ENCODE measurements around the gene ETDC.

GRCh38 chrX:135347381-135348016 lies 38.2 kb downstream of the ETDC start:
- TF ChIP-seq TAF1 (IDR thresholded peaks at IDR 0.05; ENCODE audit: low read depth, low read length) (no peak), SPI1 (IDR thresholded peaks at IDR 0.05; ENCODE audit: low read depth, low read length) (no peak)
